ENCODE data around the gene CTDSPL. TPM values are rescaled to one million over a fixed set of nuclear protein-coding genes. Genes with fewer than 3 reads are reported as not detected.
"Not testable (repeated sequence)": the region's sequence is repeated elsewhere in the genome, so short reads cannot be mapped to it uniquely, and the experiment has no call there.

Gene CTDSPL
- total RNA-seq, 1 experiment from 2014 or later = not detected

- H3K9ac ChIP-seq (ENCODE audit: low read length) = no peak overlapping the region
- H3K27ac ChIP-seq (ENCODE audit: low read length) = no peak overlapping the region
- H3K4me3 ChIP-seq (ENCODE audit: low read length) = no peak overlapping the region
- no peaks in the 10 kb centered on the region for H3K27me3 ChIP-seq (ENCODE audit: low read length)
- no peaks in the 10 kb centered on the region for H3K4me1 ChIP-seq (ENCODE audit: low read length)
- H3K4me2 ChIP-seq (ENCODE audit: low read depth, low read length, poor library complexity, severe bottlenecking) = no peak overlapping the region
- H4K20me1 ChIP-seq (ENCODE audit: insufficient read depth, low read depth, low read length) = no peaks in the 10 kb centered on the region
- no peak overlapping the region for H2AFZ ChIP-seq (ENCODE audit: low read length)
- H3K36me3 ChIP-seq (ENCODE audit: insufficient read depth, low read length) = no peaks in the 10 kb centered on the region
- H3K9me3 ChIP-seq (ENCODE audit: low read length) = no peaks in the 10 kb centered on the region
- DNase-seq = no peak
- no peaks in the 10 kb centered on the region for H3K79me2 ChIP-seq (ENCODE audit: low read length)
- H3K9me2 ChIP-seq (replicated peaks; ENCODE audit: insufficient read depth, low read length) = no peaks in the 10 kb centered on the region
Observed at GRCh38 chr3:37986479-37987314, 125.0 kb downstream of the CTDSPL start.

GRCh38 chr3:37987315-37987697 lies 125.6 kb downstream of the CTDSPL start:
- H3K27ac ChIP-seq (ENCODE audit: low read length) = no peak overlapping the region
- no peak overlapping the region for H3K4me3 ChIP-seq (ENCODE audit: low read length)
- no peak for DNase-seq
- no peak overlapping the region for H3K4me2 ChIP-seq (ENCODE audit: low read depth, low read length, poor library complexity, severe bottlenecking)
- H2AFZ ChIP-seq (ENCODE audit: low read length) = no peak overlapping the region
- no peaks in the 10 kb centered on the region for H3K4me1 ChIP-seq (ENCODE audit: low read length)
- no peaks in the 10 kb centered on the region for H4K20me1 ChIP-seq (ENCODE audit: insufficient read depth, low read depth, low read length)
- H3K36me3 ChIP-seq (ENCODE audit: insufficient read depth, low read length) = no peaks in the 10 kb centered on the region
- H3K27me3 ChIP-seq (ENCODE audit: low read length) = no peaks in the 10 kb centered on the region
- no peaks in the 10 kb centered on the region for H3K9me3 ChIP-seq (ENCODE audit: low read length)
- H3K9me2 ChIP-seq (replicated peaks; ENCODE audit: insufficient read depth, low read length) = no peaks in the 10 kb centered on the region
- no peak overlapping the region for H3K9ac ChIP-seq (ENCODE audit: low read length)
- no peaks in the 10 kb centered on the region for H3K79me2 ChIP-seq (ENCODE audit: low read length)

GRCh38 chr3:37987751-37988179 lies 126.1 kb downstream of the CTDSPL start:
- Histone ChIP-seq H3K9me3 (ENCODE audit: low read length) (no peaks in the 10 kb centered on the region), H3K36me3 (ENCODE audit: insufficient read depth, low read length) (no peaks in the 10 kb centered on the region), H3K4me2 (ENCODE audit: low read depth, low read length, poor library complexity, severe bottlenecking) (no peak overlapping the region), H3K9ac (ENCODE audit: low read length) (no peak overlapping the region), H3K27ac (ENCODE audit: low read length) (no peak overlapping the region), H3K9me2 (replicated peaks; ENCODE audit: insufficient read depth, low read length) (no peaks in the 10 kb centered on the region), H2AFZ (ENCODE audit: low read length) (no peak overlapping the region), H3K79me2 (ENCODE audit: low read length) (no peaks in the 10 kb centered on the region), H3K4me3 (ENCODE audit: low read length) (no peak overlapping the region), H3K4me1 (ENCODE audit: low read length) (no peaks in the 10 kb centered on the region), H4K20me1 (ENCODE audit: insufficient read depth, low read depth, low read length) (no peaks in the 10 kb centered on the region), H3K27me3 (ENCODE audit: low read length) (no peaks in the 10 kb centered on the region)
- no peak for DNase-seq

GRCh38 chr3:37988376-37988775 lies 126.7 kb downstream of the CTDSPL start:
- H3K36me3 ChIP-seq (ENCODE audit: insufficient read depth, low read length); H3K4me1 ChIP-seq (ENCODE audit: low read length); DNase-seq; H3K27me3 ChIP-seq (ENCODE audit: low read length); H3K27ac ChIP-seq (ENCODE audit: low read length); H3K9me2 ChIP-seq (replicated peaks; ENCODE audit: insufficient read depth, low read length); H3K4me2 ChIP-seq (ENCODE audit: low read depth, low read length, poor library complexity, severe bottlenecking); H3K79me2 ChIP-seq (ENCODE audit: low read length); H3K9me3 ChIP-seq (ENCODE audit: low read length); H3K4me3 ChIP-seq (ENCODE audit: low read length); H3K9ac ChIP-seq (ENCODE audit: low read length); H4K20me1 ChIP-seq (ENCODE audit: insufficient read depth, low read depth, low read length); H2AFZ ChIP-seq (ENCODE audit: low read length): not testable (repeated sequence)

GRCh38 chr3:37988931-37989525 lies 127.3 kb downstream of the CTDSPL start:
- Histone ChIP-seq H3K27ac (ENCODE audit: low read length) (no peak overlapping the region), H3K9ac (ENCODE audit: low read length) (no peak overlapping the region), H3K4me1 (ENCODE audit: low read length) (peaks cover 7% of the 10 kb centered on the region), H3K36me3 (ENCODE audit: insufficient read depth, low read length) (no peaks in the 10 kb centered on the region), H3K9me3 (ENCODE audit: low read length) (no peaks in the 10 kb centered on the region), H4K20me1 (ENCODE audit: insufficient read depth, low read depth, low read length) (no peaks in the 10 kb centered on the region), H3K4me2 (ENCODE audit: low read depth, low read length, poor library complexity, severe bottlenecking) (no peak overlapping the region), H2AFZ (ENCODE audit: low read length) (no peak overlapping the region), H3K27me3 (ENCODE audit: low read length) (no peaks in the 10 kb centered on the region), H3K4me3 (ENCODE audit: low read length) (no peak overlapping the region), H3K9me2 (replicated peaks; ENCODE audit: insufficient read depth, low read length) (no peaks in the 10 kb centered on the region), H3K79me2 (ENCODE audit: low read length) (no peaks in the 10 kb centered on the region)
- no peak for DNase-seq

GRCh38 chr3:37989821-37990480 lies 128.3 kb downstream of the CTDSPL start:
- H3K4me1 ChIP-seq (ENCODE audit: low read length) = peaks cover 11% of the 10 kb centered on the region
- no peak overlapping the region for H3K27ac ChIP-seq (ENCODE audit: low read length)
- no peaks in the 10 kb centered on the region for H3K27me3 ChIP-seq (ENCODE audit: low read length)
- no peaks in the 10 kb centered on the region for H4K20me1 ChIP-seq (ENCODE audit: insufficient read depth, low read depth, low read length)
- no peak for DNase-seq
- no peaks in the 10 kb centered on the region for H3K9me3 ChIP-seq (ENCODE audit: low read length)
- no peaks in the 10 kb centered on the region for H3K9me2 ChIP-seq (replicated peaks; ENCODE audit: insufficient read depth, low read length)
- no peak overlapping the region for H3K4me3 ChIP-seq (ENCODE audit: low read length)
- H3K79me2 ChIP-seq (ENCODE audit: low read length) = peaks cover 2% of the 10 kb centered on the region
- no peak overlapping the region for H3K4me2 ChIP-seq (ENCODE audit: low read depth, low read length, poor library complexity, severe bottlenecking)
- no peak overlapping the region for H3K9ac ChIP-seq (ENCODE audit: low read length)
- H3K36me3 ChIP-seq (ENCODE audit: insufficient read depth, low read length) = no peaks in the 10 kb centered on the region
- H2AFZ ChIP-seq (ENCODE audit: low read length) = no peak overlapping the region

GRCh38 chr3:37990527-37990926 lies 128.8 kb downstream of the CTDSPL start, which contains the start of gene VILL:
Gene VILL (plus strand): TSS chr3:37990786. CDS start chr3:37993673, 2,887 bp downstream.
- Histone ChIP-seq H2AFZ (ENCODE audit: low read length) (no peak within 1 kb of the TSS), H3K4me1 (ENCODE audit: low read length) (peaks cover 17% of the 10 kb centered on the region), H3K9me3 (ENCODE audit: low read length) (no peaks in the 10 kb centered on the region), H3K27ac (ENCODE audit: low read length) (no peak within 1 kb of the TSS), H4K20me1 (ENCODE audit: insufficient read depth, low read depth, low read length) (no peaks in the 10 kb centered on the region), H3K4me3 (ENCODE audit: low read length) (no peak within 1 kb of the TSS), H3K27me3 (ENCODE audit: low read length) (no peaks in the 10 kb centered on the region), H3K79me2 (ENCODE audit: low read length) (peaks cover 8% of the 10 kb centered on the region), H3K36me3 (ENCODE audit: insufficient read depth, low read length) (no peaks in the 10 kb centered on the region), H3K9me2 (replicated peaks; ENCODE audit: insufficient read depth, low read length) (no peaks in the 10 kb centered on the region), H3K4me2 (ENCODE audit: low read depth, low read length, poor library complexity, severe bottlenecking) (no peak within 1 kb of the TSS), H3K9ac (ENCODE audit: low read length) (no peak within 1 kb of the TSS)
- DNase-seq = no peak

- no peaks in the 10 kb centered on the region for H3K9me3 ChIP-seq (ENCODE audit: low read length)
- no peaks in the 10 kb centered on the region for H3K27me3 ChIP-seq (ENCODE audit: low read length)
- no peak overlapping the region for H3K27ac ChIP-seq (ENCODE audit: low read length)
- DNase-seq = no peak
- H3K4me2 ChIP-seq (ENCODE audit: low read depth, low read length, poor library complexity, severe bottlenecking) = no peak overlapping the region
- peaks cover 19% of the 10 kb centered on the region for H3K4me1 ChIP-seq (ENCODE audit: low read length)
- H4K20me1 ChIP-seq (ENCODE audit: insufficient read depth, low read depth, low read length) = no peaks in the 10 kb centered on the region
- no peaks in the 10 kb centered on the region for H3K9me2 ChIP-seq (replicated peaks; ENCODE audit: insufficient read depth, low read length)
- H3K9ac ChIP-seq (ENCODE audit: low read length) = no peak overlapping the region
- H3K79me2 ChIP-seq (ENCODE audit: low read length) = peaks cover 11% of the 10 kb centered on the region
- no peak overlapping the region for H3K4me3 ChIP-seq (ENCODE audit: low read length)
- no peak overlapping the region for H2AFZ ChIP-seq (ENCODE audit: low read length)
- H3K36me3 ChIP-seq (ENCODE audit: insufficient read depth, low read length) = 0 out of 2 replicates have a peak, but pooled peaks cover 2% of the 10 kb centered on the region
Observed at GRCh38 chr3:37991109-37991508, 129.4 kb downstream of the CTDSPL start.

Measured in Karpas-422 (cell line).